Measurements from ENCODE around the gene CYTIP.
A peak's percentile ranks its signal among the peaks of the same experiment; 100 is the strongest.

Gene CYTIP

DNA sequence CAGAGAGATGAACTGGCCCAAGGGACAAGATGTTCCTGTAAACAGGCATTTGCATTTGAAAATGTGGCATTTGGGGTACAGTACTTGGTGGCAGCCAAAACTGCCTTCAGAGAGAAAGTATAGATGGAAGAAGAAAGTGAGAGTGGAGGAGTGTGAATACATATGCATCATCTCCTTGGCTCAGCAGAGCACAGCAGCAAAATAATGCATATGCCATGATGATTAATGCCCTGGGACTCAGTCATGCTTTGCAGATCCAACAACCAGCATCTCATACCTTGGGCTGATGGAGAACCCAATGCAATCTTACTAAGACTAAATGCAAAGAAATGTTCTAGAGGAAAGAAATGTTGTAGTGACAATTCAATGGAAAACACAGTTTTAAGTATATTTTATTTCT lies 29.7 kb upstream of the CYTIP start:
- Mint-ChIP-seq H3K27ac (peak overlapping the region; percentile 80), H3K36me3 (no peaks in the 10 kb centered on the region), H3K4me1 (peaks cover 27% of the 10 kb centered on the region), H3K4me3 (no peak overlapping the region), H3K9me3 (no peaks in the 10 kb centered on the region), H3K27me3 (no peaks in the 10 kb centered on the region)
- DNase-seq (ENCODE audit: low spot score in 2 of 2) (no peak), ATAC-seq (ENCODE audit: low read depth) (no peak)

GRCh38 chr2:157471078-157471477 lies 27.2 kb upstream of the CYTIP start:
- DNase-seq (ENCODE audit: low spot score in 2 of 2) (no peak), ATAC-seq (ENCODE audit: low read depth) (no peak)
- peaks cover 3% of the 10 kb centered on the region for H3K9me3 Mint-ChIP-seq
- H3K4me1 Mint-ChIP-seq, result peaks cover 39% of the 10 kb centered on the region
- H3K27me3 Mint-ChIP-seq, result no peaks in the 10 kb centered on the region
- no peaks in the 10 kb centered on the region for H3K36me3 Mint-ChIP-seq
- peak overlapping the region; percentile 99 for H3K27ac Mint-ChIP-seq
- H3K4me3 Mint-ChIP-seq, result peak overlapping the region; percentile 41

GRCh38 chr2:157470321-157470720 lies 26.4 kb upstream of the CYTIP start:
- DNase-seq (ENCODE audit: low spot score in 2 of 2) (no peak), ATAC-seq (ENCODE audit: low read depth) (no peak)
- Mint-ChIP-seq H3K4me3 (peak overlapping the region; percentile 59), H3K27ac (peak overlapping the region; percentile 99), H3K36me3 (peaks cover 2% of the 10 kb centered on the region), H3K27me3 (no peaks in the 10 kb centered on the region), H3K9me3 (peaks cover 5% of the 10 kb centered on the region), H3K4me1 (peaks cover 43% of the 10 kb centered on the region)

- DNase-seq (ENCODE audit: low spot score in 2 of 2) (no peak), ATAC-seq (ENCODE audit: low read depth) (no peak)
- peaks cover 43% of the 10 kb centered on the region for H3K4me1 Mint-ChIP-seq
- H3K27me3 Mint-ChIP-seq, result no peaks in the 10 kb centered on the region
- H3K36me3 Mint-ChIP-seq, result peaks cover 2% of the 10 kb centered on the region
- H3K4me3 Mint-ChIP-seq, result peak overlapping the region; percentile 80
- peaks cover 5% of the 10 kb centered on the region for H3K9me3 Mint-ChIP-seq
- H3K27ac Mint-ChIP-seq, result peak overlapping the region; percentile 99
Measured at GRCh38 chr2:157469726-157470125, 25.8 kb upstream of the CYTIP start.

GRCh38 chr2:157468931-157469708 lies 25.2 kb upstream of the CYTIP start:
- DNase-seq (ENCODE audit: low spot score in 2 of 2), result peak; percentile 31 to 78

DNA sequence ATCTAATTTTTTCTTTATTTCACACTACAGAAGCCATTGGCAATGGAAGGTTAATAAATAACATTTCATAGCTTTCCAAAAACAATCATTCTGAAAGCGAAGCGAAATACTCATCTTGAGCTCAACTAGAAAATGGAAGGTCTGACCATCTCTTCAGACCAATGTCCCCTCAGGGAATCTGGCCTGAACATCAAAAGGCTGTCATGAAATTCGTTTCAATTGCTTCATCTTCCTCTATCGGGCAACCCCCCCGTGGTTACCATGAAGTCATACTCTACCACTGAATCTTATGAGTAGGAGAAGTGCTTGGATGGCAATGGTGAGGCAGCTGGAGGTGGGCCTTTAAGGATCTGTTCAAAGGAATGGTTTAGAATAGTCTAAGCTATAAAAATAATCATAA lies 22.9 kb upstream of the CYTIP start:
- no peaks in the 10 kb centered on the region for H3K27me3 Mint-ChIP-seq
- peaks cover 30% of the 10 kb centered on the region for H3K4me1 Mint-ChIP-seq
- peaks cover 2% of the 10 kb centered on the region for H3K36me3 Mint-ChIP-seq
- DNase-seq (ENCODE audit: low spot score in 2 of 2), result no peak
- no peak for ATAC-seq (ENCODE audit: low read depth)
- H3K9me3 Mint-ChIP-seq, result peaks cover 5% of the 10 kb centered on the region
- no peak overlapping the region for H3K4me3 Mint-ChIP-seq
- peak overlapping the region; percentile 99 for H3K27ac Mint-ChIP-seq

More at GRCh38 chr2:157468931-157469708, 25.2 kb upstream of the CYTIP start:
- H3K27ac Mint-ChIP-seq, result peak overlapping the region; percentile 99
- H3K9me3 Mint-ChIP-seq, result peaks cover 5% of the 10 kb centered on the region
- peaks cover 2% of the 10 kb centered on the region for H3K36me3 Mint-ChIP-seq
- H3K27me3 Mint-ChIP-seq, result no peaks in the 10 kb centered on the region
- peaks cover 43% of the 10 kb centered on the region for H3K4me1 Mint-ChIP-seq
- H3K4me3 Mint-ChIP-seq, result peak overlapping the region; percentile 80
- peak; percentile 83 for ATAC-seq (ENCODE audit: low read depth)

DNA sequence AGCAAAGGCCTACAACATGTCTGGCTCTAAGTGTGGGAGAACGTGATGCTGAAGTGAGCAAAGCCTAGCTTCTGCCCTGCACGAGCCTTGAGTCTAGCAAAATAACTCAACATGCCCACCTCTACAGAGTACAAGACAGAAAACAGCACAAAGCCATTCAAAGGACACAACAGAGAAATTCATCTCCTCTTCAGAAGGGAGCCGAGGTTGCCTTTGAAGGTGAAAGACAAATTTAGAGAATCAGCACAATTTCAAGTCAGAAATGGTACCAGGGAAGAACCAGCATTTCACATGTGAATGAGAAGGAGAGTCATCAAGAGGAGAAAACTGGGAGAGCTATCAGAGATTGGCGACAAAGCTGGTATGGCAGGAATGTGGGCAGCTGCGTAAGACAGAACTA lies 21.7 kb upstream of the CYTIP start:
- H3K9me3 Mint-ChIP-seq, result peaks cover 5% of the 10 kb centered on the region
- peaks cover 2% of the 10 kb centered on the region for H3K36me3 Mint-ChIP-seq
- no peak overlapping the region for H3K4me3 Mint-ChIP-seq
- peak overlapping the region; percentile 99 for H3K27ac Mint-ChIP-seq
- DNase-seq (ENCODE audit: low spot score in 2 of 2), result no peak
- peaks cover 25% of the 10 kb centered on the region for H3K4me1 Mint-ChIP-seq
- H3K27me3 Mint-ChIP-seq, result no peaks in the 10 kb centered on the region
- no peak for ATAC-seq (ENCODE audit: low read depth)

DNA sequence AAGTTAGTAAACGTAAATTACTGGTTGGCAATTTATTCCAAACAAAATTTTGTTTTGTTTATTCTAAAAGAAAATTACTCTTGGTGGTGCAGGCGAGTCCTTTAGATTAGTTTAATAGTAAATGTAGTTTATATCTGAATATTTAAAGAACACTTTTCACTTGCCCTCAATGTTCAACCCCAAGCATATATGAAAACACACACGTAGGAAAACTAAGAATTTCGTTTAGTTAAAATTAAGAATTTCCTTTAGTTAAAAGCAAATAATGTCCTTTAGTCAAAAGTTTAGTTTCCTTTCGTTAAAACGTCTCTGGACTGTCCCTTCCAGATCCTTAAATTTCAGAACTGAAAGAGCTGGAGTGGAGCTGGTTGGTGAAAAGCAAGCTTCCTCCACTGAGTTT lies 19.1 kb upstream of the CYTIP start:
- no peak overlapping the region for H3K27ac Mint-ChIP-seq
- DNase-seq (ENCODE audit: low spot score in 2 of 2) (no peak), ATAC-seq (ENCODE audit: low read depth) (no peak)
- no peak overlapping the region for H3K4me3 Mint-ChIP-seq
- peaks cover 5% of the 10 kb centered on the region for H3K9me3 Mint-ChIP-seq
- H3K27me3 Mint-ChIP-seq, result no peaks in the 10 kb centered on the region
- H3K4me1 Mint-ChIP-seq, result peaks cover 15% of the 10 kb centered on the region
- H3K36me3 Mint-ChIP-seq, result peaks cover 2% of the 10 kb centered on the region

GRCh38 chr2:157460897-157461296 lies 17.0 kb upstream of the CYTIP start:
- peaks cover 10% of the 10 kb centered on the region for H3K4me1 Mint-ChIP-seq
- peaks cover 2% of the 10 kb centered on the region for H3K9me3 Mint-ChIP-seq
- DNase-seq (ENCODE audit: low spot score in 2 of 2) (no peak), ATAC-seq (ENCODE audit: low read depth) (no peak)
- H3K4me3 Mint-ChIP-seq, result no peak overlapping the region
- peaks cover 2% of the 10 kb centered on the region for H3K36me3 Mint-ChIP-seq
- H3K27ac Mint-ChIP-seq, result no peak overlapping the region
- no peaks in the 10 kb centered on the region for H3K27me3 Mint-ChIP-seq

- DNase-seq (ENCODE audit: low spot score in 2 of 2), result no peak
- no peaks in the 10 kb centered on the region for H3K27me3 Mint-ChIP-seq
- no peak overlapping the region for H3K4me3 Mint-ChIP-seq
- H3K4me1 Mint-ChIP-seq, result peaks cover 6% of the 10 kb centered on the region
- ATAC-seq (ENCODE audit: low read depth), result no peak
- H3K27ac Mint-ChIP-seq, result no peak overlapping the region
- no peaks in the 10 kb centered on the region for H3K36me3 Mint-ChIP-seq
- no peaks in the 10 kb centered on the region for H3K9me3 Mint-ChIP-seq
Measured at GRCh38 chr2:157460384-157460837, 16.5 kb upstream of the CYTIP start.

DNA sequence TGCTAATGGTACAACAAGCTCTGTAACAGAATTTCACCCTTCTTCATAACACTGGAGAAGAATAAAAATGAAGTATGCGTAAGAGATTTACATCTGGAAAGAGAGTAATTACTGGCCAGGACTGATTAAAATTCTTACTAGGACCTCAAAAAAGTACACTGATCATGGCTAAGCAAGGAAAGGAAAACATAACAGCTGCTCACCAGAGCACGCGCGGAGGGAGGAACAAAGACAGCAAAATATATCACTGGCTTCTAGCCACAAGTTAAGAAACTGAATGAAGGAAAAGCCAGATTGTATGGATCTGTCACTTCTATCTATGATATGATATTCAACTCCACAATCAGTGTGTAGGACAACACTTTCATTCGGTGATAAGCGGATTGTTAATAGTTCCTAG lies 15.6 kb upstream of the CYTIP start:
- Mint-ChIP-seq H3K27me3 (no peaks in the 10 kb centered on the region), H3K4me3 (no peak overlapping the region), H3K36me3 (no peaks in the 10 kb centered on the region), H3K4me1 (peaks cover 5% of the 10 kb centered on the region), H3K9me3 (no peaks in the 10 kb centered on the region), H3K27ac (no peak overlapping the region)
- DNase-seq (ENCODE audit: low spot score in 2 of 2) (no peak), ATAC-seq (ENCODE audit: low read depth) (no peak)

- Mint-ChIP-seq H3K4me1 (peaks cover 21% of the 10 kb centered on the region), H3K27ac (peak overlapping the region; percentile 53), H3K9me3 (no peaks in the 10 kb centered on the region), H3K36me3 (peaks cover 3% of the 10 kb centered on the region), H3K4me3 (no peak overlapping the region), H3K27me3 (no peaks in the 10 kb centered on the region)
- no peak for DNase-seq (ENCODE audit: low spot score in 2 of 2)
- no peak for ATAC-seq (ENCODE audit: low read depth)
Measured at GRCh38 chr2:157447741-157448140, 3.9 kb upstream of the CYTIP start.

- Mint-ChIP-seq H3K9me3 (no peaks in the 10 kb centered on the region), H3K4me3 (no peak overlapping the region), H3K4me1 (peaks cover 19% of the 10 kb centered on the region), H3K36me3 (peaks cover 3% of the 10 kb centered on the region), H3K27me3 (no peaks in the 10 kb centered on the region), H3K27ac (peak overlapping the region; percentile 53)
- DNase-seq (ENCODE audit: low spot score in 2 of 2) (no peak), ATAC-seq (ENCODE audit: low read depth) (no peak)
Measured at GRCh38 chr2:157447031-157447430, 3.1 kb upstream of the CYTIP start.

DNA sequence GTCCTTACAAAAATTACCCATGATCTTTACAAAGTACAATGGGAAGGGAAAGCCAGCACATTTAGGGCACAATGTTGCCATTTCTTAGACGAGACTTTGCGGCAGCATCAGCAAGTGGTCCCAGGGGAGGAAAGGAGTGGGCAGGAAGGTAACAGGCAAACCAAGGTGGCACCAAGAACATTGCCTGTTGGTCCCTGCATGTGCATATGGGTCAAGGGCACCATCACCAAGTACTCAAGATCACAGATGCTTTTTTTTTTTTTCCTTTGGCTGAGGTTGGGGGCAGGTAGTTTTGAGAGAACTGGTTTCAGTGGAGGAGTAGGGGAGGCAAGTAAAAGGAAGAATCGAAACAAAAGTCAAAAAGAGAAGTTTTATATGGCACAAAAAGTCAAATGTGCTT lies 752 bp upstream of the CYTIP start:
- DNase-seq (ENCODE audit: low spot score in 2 of 2) (peak; percentile 34 to 44), ATAC-seq (ENCODE audit: low read depth) (peak; percentile 11)
- peak overlapping the region; percentile 97 for H3K27ac Mint-ChIP-seq
- no peaks in the 10 kb centered on the region for H3K9me3 Mint-ChIP-seq
- H3K27me3 Mint-ChIP-seq, result no peaks in the 10 kb centered on the region
- peaks cover 30% of the 10 kb centered on the region for H3K4me1 Mint-ChIP-seq
- peak overlapping the region; percentile 86 for H3K4me3 Mint-ChIP-seq
- peaks cover 9% of the 10 kb centered on the region for H3K36me3 Mint-ChIP-seq

- ATAC-seq (ENCODE audit: low read depth) (peak; percentile 24), DNase-seq (ENCODE audit: low spot score in 2 of 2) (peak in 1 of 2 donors; percentile 13)
- peaks cover 36% of the 10 kb centered on the region for H3K4me1 Mint-ChIP-seq
- H3K27me3 Mint-ChIP-seq, result no peaks in the 10 kb centered on the region
- peak overlapping the region; percentile 97 for H3K27ac Mint-ChIP-seq
- H3K9me3 Mint-ChIP-seq, result no peaks in the 10 kb centered on the region
- H3K4me3 Mint-ChIP-seq, result peak overlapping the region; percentile 86
- peaks cover 12% of the 10 kb centered on the region for H3K36me3 Mint-ChIP-seq
Measured at GRCh38 chr2:157443090-157443489, 799 bp downstream of the CYTIP start.

All from memory B cell (primary cell).